GM12892 (cell line): ENCODE data around the gene TMEM214.
"Not testable (repeated sequence)": the region's sequence is repeated elsewhere in the genome, so short reads cannot be mapped to it uniquely, and the experiment has no call there.

Experiments
- POLR2A ChIP-seq: IDR thresholded peaks from 2 replicates; pipeline ENCODE4 v1.6.1; 2011; ENCODE audit warnings: low read depth, low read length, control low read depth
- POLR2AphosphoS5 ChIP-seq: IDR thresholded peaks from 2 replicates; pipeline ENCODE4 v1.6.1; 2011; ENCODE audit warnings: low read depth, low read length, control low read depth
- TAF1 ChIP-seq: IDR thresholded peaks from 2 replicates; pipeline ENCODE4 v1.6.1; 2011; ENCODE audit warnings: low read depth, mild to moderate bottlenecking, control low read depth, low read length, borderline replicate concordance

DNA sequence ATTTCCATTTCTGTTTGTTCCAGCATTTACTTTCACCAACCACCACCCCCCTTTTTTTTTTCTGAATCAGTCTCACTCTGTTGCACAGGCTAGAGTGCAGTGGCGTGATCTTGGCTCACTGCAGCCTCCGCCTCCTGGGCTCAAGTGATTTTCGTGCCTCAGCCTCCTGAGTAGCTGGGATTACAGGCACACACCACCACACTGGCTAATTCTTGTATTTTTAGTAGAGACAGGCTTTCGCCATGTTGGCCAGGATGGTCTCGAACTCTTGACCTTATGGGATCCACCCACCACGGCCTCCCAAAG lies 42.8 kb downstream of the TMEM214 start:
- not testable (repeated sequence) for TF ChIP-seq POLR2AphosphoS5, POLR2A, TAF1
